Measurements from ENCODE around the gene PSMD1. TPM values are rescaled to one million over a fixed set of nuclear protein-coding genes. Genes with fewer than 3 reads are reported as not detected.

PSMD1 gene
- polyA plus RNA-seq, 4 donors = 91.7 to 103 (median 98.7) TPM

DNA sequence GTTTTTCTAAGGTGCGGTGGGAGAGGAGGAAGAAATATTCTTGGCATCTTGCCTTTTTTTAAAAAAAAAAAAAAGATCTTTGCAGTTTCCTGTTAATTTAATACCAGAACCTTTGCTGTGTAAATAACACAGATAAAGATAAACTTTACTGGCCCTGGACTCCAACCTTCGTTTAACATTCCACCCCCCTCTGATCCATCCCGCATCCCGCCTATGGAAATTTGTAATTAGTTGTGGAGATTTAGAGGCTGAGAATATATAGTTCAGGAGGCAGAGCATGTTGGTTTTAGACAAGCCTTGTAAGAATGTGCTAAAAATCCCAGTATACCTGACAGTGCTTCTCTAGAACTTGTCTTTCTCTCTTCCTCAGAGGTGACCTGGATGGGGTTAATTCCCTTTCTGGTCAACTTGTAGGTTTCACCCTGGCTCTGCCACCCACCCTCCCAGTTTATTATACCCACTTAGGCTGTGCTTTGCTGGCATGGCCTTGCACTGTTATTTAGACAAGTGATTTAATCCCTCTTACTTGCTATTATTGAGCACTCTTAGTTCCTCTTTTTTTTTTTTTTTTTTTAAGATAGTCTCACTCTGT is 22.3 kb upstream of the PSMD1 start:
- no peak for DNase-seq (ENCODE audit: low read depth in 4 of 4, low spot score in 3 of 4)

- DNase-seq (ENCODE audit: low read depth in 4 of 4, low spot score in 3 of 4) = no peak
Measured at GRCh38 chr2:231036131-231036530, 20.5 kb upstream of the PSMD1 start.

DNA sequence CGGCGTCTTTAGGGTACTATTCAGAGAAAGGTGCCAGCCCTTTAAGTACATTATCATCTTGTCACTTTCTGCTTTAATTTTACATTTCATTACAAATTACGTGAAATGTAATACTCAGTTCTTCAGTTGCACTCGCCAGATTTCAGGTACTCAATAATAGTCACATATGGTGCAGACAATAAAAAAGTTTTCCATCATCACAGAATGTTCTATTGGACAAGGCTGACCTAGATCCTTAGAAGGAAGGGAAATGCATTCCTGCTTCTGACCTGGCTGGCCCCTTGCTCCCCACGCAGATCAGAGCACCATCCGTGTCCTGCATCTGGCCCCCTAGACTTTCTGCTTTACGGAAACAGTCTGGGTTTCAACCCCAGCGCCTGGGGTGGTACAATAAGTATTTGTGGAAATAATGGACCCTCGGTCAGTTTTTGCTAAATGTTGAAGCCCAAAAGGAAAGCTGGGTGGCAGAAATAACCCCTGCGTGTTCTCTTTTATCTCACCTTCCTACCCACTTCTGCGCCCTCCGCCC is 20.0 kb upstream of the PSMD1 start:
- no peak for DNase-seq (ENCODE audit: low read depth in 4 of 4, low spot score in 3 of 4)

- DNase-seq (ENCODE audit: low read depth in 4 of 4, low spot score in 3 of 4) = no peak
Measured at GRCh38 chr2:231037202-231037730, 19.4 kb upstream of the PSMD1 start, which contains the start of gene C2orf72. Gene C2orf72, plus strand, starts transcription at chr2:231037523. Its CDS starts 43 bp downstream, at chr2:231037566.

DNA sequence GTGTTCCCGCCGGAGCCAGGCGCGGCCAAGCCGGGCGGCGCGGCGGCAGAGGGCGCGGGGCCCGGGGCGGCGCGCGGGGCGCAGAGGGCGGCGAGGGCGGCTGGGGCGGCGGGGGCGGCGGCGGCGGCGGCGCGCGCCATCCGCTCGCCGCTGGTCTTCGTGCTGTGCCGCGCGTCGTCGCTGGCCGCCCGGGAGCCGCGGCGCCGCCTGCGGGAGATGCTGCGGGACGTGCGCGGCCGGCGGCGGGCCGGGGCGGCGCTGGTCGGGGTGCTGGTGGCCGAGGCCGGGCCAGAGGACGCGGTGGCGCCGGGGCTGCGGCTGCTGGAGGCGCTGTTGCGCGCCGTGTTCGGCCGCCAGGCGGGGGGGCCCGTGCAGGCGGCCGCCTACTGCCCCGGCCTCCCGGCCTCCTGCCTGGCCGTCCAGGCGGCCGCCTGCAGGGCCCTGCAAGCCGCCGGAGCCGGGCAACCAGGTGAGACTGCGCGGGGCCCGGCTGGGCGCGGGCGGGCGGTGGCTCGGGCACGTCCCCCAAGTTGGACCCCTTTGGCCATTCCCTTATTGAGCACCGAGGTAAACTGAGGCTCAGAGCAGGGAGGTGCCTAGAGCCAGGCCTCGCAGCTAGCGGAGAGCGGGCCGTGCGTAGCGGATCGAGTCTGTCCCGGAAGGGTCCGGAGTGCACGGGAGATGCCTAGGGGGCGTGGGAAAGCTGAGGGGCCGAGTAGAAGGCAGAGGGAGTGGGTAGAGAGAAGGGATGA is 18.8 kb upstream of the PSMD1 start:
- DNase-seq (ENCODE audit: low read depth in 4 of 4, low spot score in 3 of 4) = no peak

GRCh38 chr2:231038483-231039293 is 18.0 kb upstream of the PSMD1 start:
- DNase-seq (ENCODE audit: low read depth in 4 of 4, low spot score in 3 of 4) = no peak

- DNase-seq (ENCODE audit: low read depth in 4 of 4, low spot score in 3 of 4) = no peak
Measured at GRCh38 chr2:231039294-231039664, 17.4 kb upstream of the PSMD1 start.

DNA sequence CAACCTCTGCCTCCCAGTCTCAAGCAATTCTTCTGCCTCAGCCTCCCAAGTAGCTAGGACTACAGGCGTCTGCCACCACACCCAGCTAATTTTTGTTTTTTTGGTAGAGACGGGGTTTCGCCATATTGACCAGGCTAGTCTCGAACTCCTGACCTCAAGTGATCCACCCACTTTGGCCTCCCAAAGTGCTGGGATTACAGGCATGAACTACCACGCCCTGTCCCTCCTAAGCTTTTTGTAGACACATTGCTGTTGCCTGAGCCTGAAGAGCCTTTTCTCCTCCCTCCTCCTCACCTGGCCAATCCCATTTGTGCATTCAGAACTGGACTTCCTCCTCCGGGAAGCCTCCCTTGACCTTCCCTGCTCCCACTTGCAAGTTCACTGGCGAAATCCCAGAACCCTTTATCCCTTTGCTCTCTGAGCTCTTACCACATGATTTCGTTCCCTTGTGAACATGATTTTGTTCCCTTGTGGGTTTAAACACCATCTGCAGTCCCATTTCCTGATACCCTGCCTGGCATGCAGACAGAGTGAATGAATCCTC is 16.8 kb upstream of the PSMD1 start:
- no peak for DNase-seq (ENCODE audit: low read depth in 4 of 4, low spot score in 3 of 4)

GRCh38 chr2:231041061-231041689 is 15.5 kb upstream of the PSMD1 start:
- DNase-seq (ENCODE audit: low read depth in 4 of 4, low spot score in 3 of 4) = no peak

GRCh38 chr2:231043796-231044195 is 12.9 kb upstream of the PSMD1 start:
- no peak for DNase-seq (ENCODE audit: low read depth in 4 of 4, low spot score in 3 of 4)

GRCh38 chr2:231046916-231047273 is 9.8 kb upstream of the PSMD1 start:
- no peak for DNase-seq (ENCODE audit: low read depth in 4 of 4, low spot score in 3 of 4)

DNA sequence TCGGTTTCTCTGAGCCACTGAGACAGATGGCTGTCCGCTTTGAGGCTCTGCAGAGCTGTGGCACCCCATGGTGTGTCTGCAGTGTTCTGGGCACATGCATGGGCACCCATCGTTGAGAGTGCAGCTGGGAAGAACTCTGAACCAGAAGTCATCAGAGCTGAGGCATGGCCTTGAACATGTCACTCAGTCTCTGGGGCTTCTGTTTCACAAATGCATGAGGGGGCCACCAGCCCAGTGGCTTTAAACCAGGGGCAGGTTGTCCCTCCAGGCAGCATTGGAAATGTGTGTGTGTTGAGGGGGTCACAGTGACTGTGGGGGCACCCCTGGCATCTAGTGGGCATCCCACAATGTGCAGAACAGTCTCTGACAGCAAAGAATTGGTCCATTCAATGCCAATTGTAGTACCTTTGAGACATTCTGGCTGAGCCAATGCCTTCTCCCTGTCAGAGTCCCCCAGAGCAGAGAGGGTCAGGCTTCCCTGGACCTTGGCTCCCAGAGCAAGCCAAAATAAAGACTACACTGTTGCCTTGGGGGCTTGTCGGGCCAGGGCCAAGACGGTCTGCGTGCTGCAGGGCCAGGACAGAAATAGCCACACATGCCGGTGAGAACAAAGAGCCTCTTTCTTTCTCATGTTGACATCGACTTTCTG is 9.3 kb upstream of the PSMD1 start:
- no peak for DNase-seq (ENCODE audit: low read depth in 4 of 4, low spot score in 3 of 4)

GRCh38 chr2:231047923-231048915 is 8.4 kb upstream of the PSMD1 start:
- DNase-seq (ENCODE audit: low read depth in 4 of 4, low spot score in 3 of 4) = no peak

DNA sequence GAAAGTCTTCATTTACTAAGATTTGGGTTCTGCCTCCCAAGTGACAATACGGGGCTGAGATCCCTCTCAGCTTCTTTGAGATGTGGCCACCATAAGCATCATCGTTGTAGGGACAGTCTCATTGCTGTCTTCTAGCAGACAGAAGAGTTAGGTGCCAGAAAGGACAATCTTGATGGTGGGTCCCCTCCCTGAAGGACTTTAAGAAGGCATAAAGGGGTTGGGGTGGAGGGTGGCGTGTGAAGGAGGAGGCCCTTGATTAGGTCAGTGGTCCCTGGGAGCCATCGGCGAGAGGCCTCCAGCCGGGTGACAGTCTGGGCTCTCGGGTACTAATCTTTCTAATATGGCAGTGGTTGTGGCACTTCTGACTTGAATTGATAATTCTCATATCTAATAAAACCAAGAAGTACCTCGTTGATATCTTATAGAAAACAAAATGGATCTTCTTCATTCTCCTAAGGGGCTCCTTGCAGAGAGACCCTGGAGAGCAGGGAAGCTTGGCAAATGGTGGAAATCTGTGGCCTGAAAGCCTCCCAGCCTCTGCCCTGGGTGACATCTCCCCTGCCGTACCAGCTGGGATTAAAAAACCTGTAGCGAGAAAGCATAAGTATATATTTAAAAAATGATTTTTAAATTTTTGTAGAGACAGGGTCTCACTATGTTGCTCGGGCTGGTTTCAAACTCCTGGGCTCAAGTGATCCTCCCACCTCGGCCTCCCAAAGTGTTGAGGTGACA is 7.2 kb upstream of the PSMD1 start:
- no peak for DNase-seq (ENCODE audit: low read depth in 4 of 4, low spot score in 3 of 4)

DNA sequence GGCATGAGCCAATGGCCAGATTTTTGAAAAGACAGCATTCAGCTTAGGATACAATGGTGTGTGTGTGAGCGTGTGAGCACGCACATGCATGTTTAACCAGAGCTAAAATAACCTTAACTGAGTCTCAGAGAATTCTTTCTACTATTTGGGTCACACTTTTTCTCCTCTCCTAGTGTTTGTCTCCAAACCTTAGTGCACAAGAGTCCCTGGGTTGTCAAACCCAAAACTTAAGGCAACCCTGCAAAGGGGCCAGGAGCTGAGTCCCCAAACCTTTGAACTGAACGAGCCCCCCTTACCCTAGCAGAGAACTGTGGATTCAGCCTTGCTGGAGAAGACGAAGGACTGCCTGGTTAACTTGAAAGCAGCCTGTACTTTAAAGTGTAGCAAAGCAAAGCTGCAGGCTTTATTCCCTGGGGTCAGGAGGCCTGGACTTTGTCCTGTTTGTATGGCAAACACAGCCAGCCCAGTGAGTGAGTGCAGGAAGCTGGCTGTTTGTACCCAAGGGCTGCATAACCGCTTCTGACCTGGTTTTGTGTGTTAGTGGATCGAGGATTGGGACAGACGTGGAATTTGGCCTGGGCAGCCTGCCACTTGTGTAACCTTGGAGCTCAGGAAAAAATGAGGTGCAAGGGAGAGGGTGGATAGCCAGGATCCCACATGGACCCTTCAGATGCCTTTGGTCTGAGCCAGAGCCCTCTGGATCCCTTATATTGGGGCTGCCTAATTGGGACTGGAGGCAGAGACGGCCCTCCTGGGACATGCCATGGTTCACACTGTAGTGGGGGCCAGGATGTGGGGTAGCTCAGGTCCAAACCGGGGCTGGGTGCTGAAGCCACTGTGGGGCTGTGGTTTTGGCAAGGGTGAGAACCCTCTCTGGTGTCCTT is 6.4 kb upstream of the PSMD1 start:
- DNase-seq (ENCODE audit: low read depth in 4 of 4, low spot score in 3 of 4) = no peak

DNA sequence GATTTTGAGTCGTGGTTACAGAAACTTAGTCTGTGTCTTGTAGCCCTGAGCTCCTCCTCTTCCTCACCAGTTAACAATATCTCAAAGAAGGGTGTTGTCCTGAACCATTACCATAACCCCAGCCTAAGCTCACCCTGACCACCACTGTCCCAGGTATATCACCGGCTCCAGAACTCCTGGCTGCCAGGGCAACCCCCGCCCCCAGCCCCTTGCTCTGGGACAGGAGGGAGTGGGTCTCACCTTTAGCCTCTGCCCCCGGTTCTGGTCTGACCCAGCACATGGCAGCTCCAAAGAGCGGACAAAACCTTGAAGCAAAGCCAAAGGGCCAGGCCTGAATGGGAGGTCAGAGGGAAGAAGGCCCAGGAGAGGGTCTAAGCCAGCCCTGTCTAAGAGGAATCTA is 5.6 kb upstream of the PSMD1 start:
- no peak for DNase-seq (ENCODE audit: low read depth in 4 of 4, low spot score in 3 of 4)

Data from right renal pelvis (tissue), 4 donors.